Osteoblast (primary cell): ENCODE measurements around the gene IKZF5. TPM values are rescaled to one million over a fixed set of nuclear protein-coding genes. Genes with fewer than 3 reads are reported as not detected.

ENCODE experiments used
- DNase-seq: peaks from one replicate; pipeline ENCODE4 v3.0.0; 2011; ENCODE audit warnings: low spot score, mixed read lengths; ENCODE audit not compliant: insufficient read length; ENCODE audit errors: missing footprints
- H2AFZ ChIP-seq: 2 replicates; pipeline ENCODE4 v1.6.0; 2011; ENCODE audit warnings: mild to moderate bottlenecking, low read length
- H3K27ac ChIP-seq: 2 replicates; pipeline ENCODE4 v1.5.1; 2011; ENCODE audit warnings: mild to moderate bottlenecking, low read depth, low read length, moderate library complexity
- H3K27me3 ChIP-seq: 2 replicates; pipeline ENCODE4 v1.6.0; 2012; ENCODE audit warnings: mild to moderate bottlenecking, control low read depth, inconsistent platforms, low read length, moderate library complexity; ENCODE audit not compliant: insufficient read depth
- H3K36me3 ChIP-seq: 2 replicates; pipeline ENCODE4 v1.5.1; 2011; ENCODE audit warnings: mild to moderate bottlenecking, low read length, control low read depth, moderate library complexity; ENCODE audit not compliant: insufficient read depth
- H3K4me1 ChIP-seq: 2 replicates; pipeline ENCODE4 v1.5.1; 2011; ENCODE audit warnings: mild to moderate bottlenecking, low read length, control low read depth, moderate library complexity; ENCODE audit not compliant: insufficient read depth
- H3K4me2 ChIP-seq: 2 replicates; pipeline ENCODE4 v1.6.0; 2011; ENCODE audit warnings: mild to moderate bottlenecking, low read length; ENCODE audit not compliant: insufficient read depth
- H3K4me3 ChIP-seq: fragments of 200-600 bp; sonication (generic); 3 replicates; pipeline ENCODE4 v1.5.1; 2012; ENCODE audit warnings: mild to moderate bottlenecking, low read length, inconsistent platforms; ENCODE audit not compliant: insufficient read depth
- H3K79me2 ChIP-seq: 2 replicates; pipeline ENCODE4 v1.6.0; 2012; ENCODE audit warnings: mild to moderate bottlenecking, low read length, control low read depth, inconsistent platforms; ENCODE audit not compliant: insufficient read depth
- H3K9me3 ChIP-seq: 2 replicates; pipeline ENCODE4 v1.5.1; 2011; ENCODE audit warnings: low read depth, low read length, control low read depth
- H4K20me1 ChIP-seq: 2 replicates; pipeline ENCODE4 v1.6.0; 2012; ENCODE audit warnings: mild to moderate bottlenecking, low read length, control low read depth; ENCODE audit not compliant: insufficient read depth
- CTCF ChIP-seq: IDR thresholded peaks from 2 replicates; pipeline ENCODE4 v1.5.1; 2011; ENCODE audit warnings: mild to moderate bottlenecking, low read depth, low read length, moderate library complexity; ENCODE audit errors: extremely low read depth
- total RNA-seq: library from RNA; depleted of rRNA; stranded (reverse); fragments of >200 nt; gene quantifications from 2 replicates; pipeline ENCODE4 v1.2.3, GENCODE V29; 2012

Gene IKZF5
- total RNA-seq, 1 donor = 6.2 TPM

- DNase-seq = no peak
- H3K9me3 ChIP-seq = no peaks in the 10 kb centered on the region
- no peaks in the 10 kb centered on the region for H3K79me2 ChIP-seq
- H3K4me2 ChIP-seq = no peak overlapping the region
- H3K27ac ChIP-seq = no peak overlapping the region
- H4K20me1 ChIP-seq = peaks cover 2% of the 10 kb centered on the region
- no peaks in the 10 kb centered on the region for H3K27me3 ChIP-seq
- no peak overlapping the region for H3K4me3 ChIP-seq
- peaks cover 17% of the 10 kb centered on the region for H3K36me3 ChIP-seq
- no peaks in the 10 kb centered on the region for H3K4me1 ChIP-seq
- H2AFZ ChIP-seq = no peak overlapping the region
- no peak for TF ChIP-seq CTCF
Observed at GRCh38 chr10:122990278-122990677, 18.3 kb downstream of the IKZF5 start.

DNA sequence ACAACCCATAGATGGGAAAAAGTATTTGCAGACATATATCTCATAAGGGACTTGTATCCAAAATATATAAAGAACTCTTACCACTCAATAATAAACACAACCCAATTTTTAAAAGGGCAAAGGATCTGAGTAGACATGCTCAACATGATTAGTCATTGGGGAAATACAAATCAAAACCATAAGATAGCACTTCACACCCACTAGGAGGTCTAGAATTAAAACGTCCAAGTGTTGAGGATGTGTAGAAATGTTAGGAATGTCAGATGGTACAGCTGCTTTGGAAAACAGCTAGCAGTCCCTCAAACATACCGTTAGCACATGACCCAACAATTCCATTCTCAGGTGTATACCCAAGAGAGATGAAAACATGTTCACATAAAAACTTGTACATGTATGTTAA, 20.1 kb downstream of the IKZF5 start:
- H3K4me1 ChIP-seq = no peaks in the 10 kb centered on the region
- H3K27ac ChIP-seq = no peak overlapping the region
- H3K4me3 ChIP-seq = no peak overlapping the region
- H3K4me2 ChIP-seq = no peak overlapping the region
- no peak for TF ChIP-seq CTCF
- H2AFZ ChIP-seq = no peak overlapping the region
- H3K9me3 ChIP-seq = no peaks in the 10 kb centered on the region
- DNase-seq = no peak
- no peaks in the 10 kb centered on the region for H3K27me3 ChIP-seq
- no peaks in the 10 kb centered on the region for H3K79me2 ChIP-seq
- H3K36me3 ChIP-seq = peaks cover 8% of the 10 kb centered on the region
- no peaks in the 10 kb centered on the region for H4K20me1 ChIP-seq

DNA sequence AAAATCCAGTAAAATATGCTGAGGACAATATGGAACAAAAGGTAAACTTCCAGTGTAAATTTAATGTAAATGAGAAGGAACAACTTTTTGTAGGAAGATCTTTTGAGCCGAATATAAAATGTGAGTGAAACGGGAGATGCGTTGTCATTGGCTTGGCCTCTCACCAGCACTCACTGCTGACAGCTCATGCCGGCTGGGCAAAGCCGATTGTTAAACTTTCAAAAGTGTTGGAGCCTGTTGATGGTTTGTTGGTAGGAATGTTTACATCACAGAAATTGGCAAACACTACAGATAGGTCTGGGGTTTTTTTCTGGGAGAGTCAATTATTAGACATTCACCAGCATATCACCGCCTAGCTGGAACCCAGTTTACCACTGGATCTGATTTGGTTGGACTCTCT, 22.3 kb downstream of the IKZF5 start:
- no peaks in the 10 kb centered on the region for H3K9me3 ChIP-seq
- no peak for TF ChIP-seq CTCF
- DNase-seq = no peak

DNA sequence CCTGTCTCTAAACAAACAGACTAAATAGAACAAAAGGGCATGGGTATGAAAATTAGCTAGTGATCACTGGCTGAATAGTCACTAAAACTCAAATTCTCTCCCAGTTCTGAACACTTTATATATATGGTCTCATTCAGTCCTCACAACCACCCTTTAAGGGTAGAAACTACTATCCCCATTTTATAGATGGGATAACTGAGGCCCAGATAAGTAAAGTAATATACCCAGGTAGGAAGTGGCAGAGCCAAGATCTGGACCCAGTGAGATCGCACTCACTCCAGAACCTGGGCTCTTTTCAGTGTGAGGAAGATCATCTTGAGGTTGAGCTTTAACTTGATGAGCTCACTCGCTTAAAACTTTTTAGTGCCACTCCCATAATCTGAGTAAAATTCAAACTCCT, 23.9 kb downstream of the IKZF5 start:
- H4K20me1 ChIP-seq = no peaks in the 10 kb centered on the region
- TF ChIP-seq CTCF = no peak

More for the DNA sequence above, 22.3 kb downstream of the IKZF5 start:
- Histone ChIP-seq H3K79me2 (peaks cover 4% of the 10 kb centered on the region), H3K4me2 (no peak overlapping the region), H4K20me1 (no peaks in the 10 kb centered on the region), H3K36me3 (peaks cover 5% of the 10 kb centered on the region), H3K27ac (no peak overlapping the region), H3K4me3 (no peak overlapping the region), H2AFZ (no peak overlapping the region), H3K4me1 (no peaks in the 10 kb centered on the region), H3K27me3 (no peaks in the 10 kb centered on the region)

More for the DNA sequence above, 23.9 kb downstream of the IKZF5 start:
- Histone ChIP-seq H2AFZ (no peak overlapping the region), H3K4me2 (no peak overlapping the region), H3K36me3 (peaks cover 5% of the 10 kb centered on the region), H3K27ac (no peak overlapping the region), H3K9me3 (no peaks in the 10 kb centered on the region), H3K4me1 (peaks cover 7% of the 10 kb centered on the region), H3K79me2 (peaks cover 4% of the 10 kb centered on the region), H3K27me3 (no peaks in the 10 kb centered on the region), H3K4me3 (no peak overlapping the region)
- no peak for DNase-seq
